Adipocyte (in vitro differentiated cells): ENCODE measurements around the gene BTG3.

Source experiments
- DNase-seq: peaks from one replicate; pipeline ENCODE4 v3.0.0-alpha.2; 2015; ENCODE audit warnings: low read depth
- H3K27me3 ChIP-seq: replicated peaks from 2 replicates; pipeline ENCODE4 v1.7.0; 2013; ENCODE audit warnings: mild to moderate bottlenecking, low read length, moderate library complexity; ENCODE audit not compliant: control insufficient read depth, insufficient read depth
- H3K36me3 ChIP-seq: 2 replicates; pipeline ENCODE4 v1.7.0; 2013; ENCODE audit warnings: low read length, mild to moderate bottlenecking, moderate library complexity; ENCODE audit not compliant: control insufficient read depth, insufficient read depth, severe bottlenecking
- H3K4me1 ChIP-seq: 2 replicates; pipeline ENCODE4 v1.7.0; 2013; ENCODE audit warnings: mild to moderate bottlenecking, low read length, moderate library complexity; ENCODE audit not compliant: control insufficient read depth, insufficient read depth
- H3K4me3 ChIP-seq: 2 replicates; pipeline ENCODE4 v1.7.0; 2013; ENCODE audit warnings: mild to moderate bottlenecking, low read length, moderate library complexity
- H3K9ac ChIP-seq: 2 replicates; pipeline ENCODE4 v1.7.0; 2013; ENCODE audit warnings: mild to moderate bottlenecking, low read length, moderate library complexity
- H3K9me3 ChIP-seq: 2 replicates; pipeline ENCODE4 v1.7.0; 2013; ENCODE audit warnings: mild to moderate bottlenecking, low read length, moderate library complexity; ENCODE audit not compliant: control insufficient read depth

BTG3 gene

GRCh38 chr21:17622018-17622417 lies 9.3 kb upstream of the BTG3 start:
- Histone ChIP-seq H3K27me3 (peaks cover 4% of the 10 kb centered on the region), H3K9me3 (no peaks in the 10 kb centered on the region)

GRCh38 chr21:17616831-17617230 lies 4.1 kb upstream of the BTG3 start:
- H3K9ac ChIP-seq = no peak overlapping the region
- no peaks in the 10 kb centered on the region for H3K27me3 ChIP-seq
- H3K36me3 ChIP-seq = no peaks in the 10 kb centered on the region
- peaks cover 5% of the 10 kb centered on the region for H3K4me1 ChIP-seq
- no peak overlapping the region for H3K4me3 ChIP-seq
- no peak for DNase-seq
- no peaks in the 10 kb centered on the region for H3K9me3 ChIP-seq

More at GRCh38 chr21:17622018-17622417, 9.3 kb upstream of the BTG3 start:
- no peaks in the 10 kb centered on the region for H3K4me1 ChIP-seq
- H3K36me3 ChIP-seq = no peaks in the 10 kb centered on the region
- H3K9ac ChIP-seq = no peak overlapping the region
- no peak for DNase-seq
- H3K4me3 ChIP-seq = no peak overlapping the region

GRCh38 chr21:17613242-17613676 lies 558 bp upstream of the BTG3 start:
- H3K36me3 ChIP-seq = peaks cover 5% of the 10 kb centered on the region
- no peaks in the 10 kb centered on the region for H3K27me3 ChIP-seq
- no peaks in the 10 kb centered on the region for H3K9me3 ChIP-seq
- H3K9ac ChIP-seq = peak overlapping the region; percentile 90
- peak overlapping the region; percentile 92 for H3K4me3 ChIP-seq
- DNase-seq = peak; percentile 40
- peaks cover 18% of the 10 kb centered on the region for H3K4me1 ChIP-seq

- Histone ChIP-seq H3K4me3 (peak overlapping the region; percentile 92), H3K27me3 (no peaks in the 10 kb centered on the region), H3K36me3 (peaks cover 15% of the 10 kb centered on the region), H3K9ac (peak overlapping the region; percentile 90), H3K9me3 (no peaks in the 10 kb centered on the region), H3K4me1 (peaks cover 20% of the 10 kb centered on the region)
- DNase-seq = peak; percentile 71
These were observed 607 bp downstream of the BTG3 start for GRCh38 chr21:17612023-17612564.

GRCh38 chr21:17611414-17612022 lies 1.2 kb downstream of the BTG3 start:
- peak; percentile 95 for DNase-seq

GRCh38 chr21:17610911-17611310 lies 1.8 kb downstream of the BTG3 start:
- Histone ChIP-seq H3K4me3 (peak overlapping the region; percentile 92), H3K9ac (peak overlapping the region; percentile 90), H3K27me3 (no peaks in the 10 kb centered on the region), H3K36me3 (peaks cover 19% of the 10 kb centered on the region), H3K4me1 (peaks cover 22% of the 10 kb centered on the region), H3K9me3 (no peaks in the 10 kb centered on the region)
- DNase-seq = peak; percentile 46

More at GRCh38 chr21:17611414-17612022, 1.2 kb downstream of the BTG3 start:
- H3K27me3 ChIP-seq = no peaks in the 10 kb centered on the region
- peak overlapping the region; percentile 90 for H3K9ac ChIP-seq
- H3K4me3 ChIP-seq = peak overlapping the region; percentile 92
- H3K4me1 ChIP-seq = peaks cover 22% of the 10 kb centered on the region
- H3K36me3 ChIP-seq = peaks cover 15% of the 10 kb centered on the region
- no peaks in the 10 kb centered on the region for H3K9me3 ChIP-seq

- no peak for DNase-seq
- peaks cover 31% of the 10 kb centered on the region for H3K36me3 ChIP-seq
- H3K4me1 ChIP-seq = peaks cover 22% of the 10 kb centered on the region
- H3K27me3 ChIP-seq = no peaks in the 10 kb centered on the region
- H3K9ac ChIP-seq = no peak overlapping the region
- no peaks in the 10 kb centered on the region for H3K9me3 ChIP-seq
- peak overlapping the region; percentile 92 for H3K4me3 ChIP-seq
These were observed 3.0 kb downstream of the BTG3 start for GRCh38 chr21:17609681-17610080.

GRCh38 chr21:17607684-17608083 lies 5.0 kb downstream of the BTG3 start:
- H3K9ac ChIP-seq = no peak overlapping the region
- H3K9me3 ChIP-seq = no peaks in the 10 kb centered on the region
- no peak overlapping the region for H3K4me3 ChIP-seq
- H3K36me3 ChIP-seq = peaks cover 49% of the 10 kb centered on the region
- no peak for DNase-seq
- H3K4me1 ChIP-seq = peaks cover 24% of the 10 kb centered on the region
- no peaks in the 10 kb centered on the region for H3K27me3 ChIP-seq

GRCh38 chr21:17602874-17603273 lies 9.8 kb downstream of the BTG3 start:
- Histone ChIP-seq H3K9me3 (no peaks in the 10 kb centered on the region), H3K27me3 (no peaks in the 10 kb centered on the region), H3K36me3 (peaks cover 75% of the 10 kb centered on the region), H3K4me3 (no peak overlapping the region), H3K4me1 (peaks cover 16% of the 10 kb centered on the region), H3K9ac (no peak overlapping the region)
- DNase-seq = peak; percentile 63

- no peak overlapping the region for H3K4me3 ChIP-seq
- peaks cover 11% of the 10 kb centered on the region for H3K4me1 ChIP-seq
- no peak for DNase-seq
- no peak overlapping the region for H3K9ac ChIP-seq
- H3K36me3 ChIP-seq = peaks cover 84% of the 10 kb centered on the region
- H3K27me3 ChIP-seq = no peaks in the 10 kb centered on the region
- no peaks in the 10 kb centered on the region for H3K9me3 ChIP-seq
These were observed 14.3 kb downstream of the BTG3 start for GRCh38 chr21:17598437-17598836.

GRCh38 chr21:17597680-17598079 lies 15.0 kb downstream of the BTG3 start:
- Histone ChIP-seq H3K27me3 (no peaks in the 10 kb centered on the region), H3K9me3 (no peaks in the 10 kb centered on the region), H3K9ac (no peak overlapping the region), H3K4me1 (peaks cover 5% of the 10 kb centered on the region), H3K36me3 (peaks cover 85% of the 10 kb centered on the region), H3K4me3 (no peak overlapping the region)
- DNase-seq = no peak
